Mesenchymal stem cell (in vitro differentiated cells and primary cell): ENCODE data around the gene TDRD1.

Experiments used
- DNase-seq: peaks from one replicate; pipeline ENCODE4 v3.0.0-alpha.2; 2013
- H2AFZ ChIP-seq: one replicate; pipeline ENCODE4 v1.6.1; 2013; ENCODE audit warnings: low read depth, mild to moderate bottlenecking, control low read depth, inconsistent platforms, low read length, moderate library complexity
- H2AK5ac ChIP-seq: 2 replicates; pipeline ENCODE4 v1.6.1; 2013; ENCODE audit warnings: low read length, moderate library complexity, mild to moderate bottlenecking, inconsistent platforms; ENCODE audit not compliant: severe bottlenecking
- H2BK120ac ChIP-seq: one replicate; pipeline ENCODE4 v1.6.1; 2013; ENCODE audit warnings: low read depth, mild to moderate bottlenecking, inconsistent platforms, low read length, moderate library complexity
- H2BK12ac ChIP-seq, 2 experiments: one replicate each; pipeline ENCODE4 v1.6.1; 2013; ENCODE audit warnings: inconsistent platforms in 2 of 2, low read length in 2 of 2, mild to moderate bottlenecking in 2 of 2, moderate library complexity in 2 of 2, control low read depth in 1 of 2
- H2BK15ac ChIP-seq: one replicate; pipeline ENCODE4 v1.6.1; 2013; ENCODE audit warnings: mild to moderate bottlenecking, low read depth, inconsistent platforms; ENCODE audit not compliant: poor library complexity, severe bottlenecking
- H2BK5ac ChIP-seq: 2 replicates; pipeline ENCODE4 v1.6.1; 2013; ENCODE audit warnings: low read depth, mild to moderate bottlenecking, low read length, control low read depth, inconsistent platforms; ENCODE audit not compliant: poor library complexity, severe bottlenecking
- H3K14ac ChIP-seq, 2 experiments: one replicate each; pipeline ENCODE4 v1.6.1; 2013; ENCODE audit warnings: inconsistent platforms in 2 of 2, low read length in 2 of 2, control low read depth in 1 of 2, mild to moderate bottlenecking in 1 of 2, moderate library complexity in 1 of 2
- H3K18ac ChIP-seq, 2 experiments: one replicate each; pipeline ENCODE4 v1.6.1; 2013; ENCODE audit warnings: inconsistent platforms in 2 of 2, low read length in 2 of 2, control low read depth in 1 of 2, low read depth in 1 of 2, mild to moderate bottlenecking in 1 of 2
- H3K23ac ChIP-seq, 2 experiments: one replicate each; pipeline ENCODE4 v1.6.1; 2013; ENCODE audit warnings: inconsistent platforms in 2 of 2, low read length in 2 of 2, mild to moderate bottlenecking in 2 of 2, moderate library complexity in 2 of 2, control low read depth in 1 of 2
- H3K27ac ChIP-seq: 2 replicates; pipeline ENCODE4 v1.5.1; 2013; ENCODE audit warnings: mild to moderate bottlenecking, moderate library complexity, low read length, control low read depth, inconsistent platforms; ENCODE audit not compliant: poor library complexity, severe bottlenecking
- H3K27me3 ChIP-seq, 2 experiments: 2 replicates each; pipeline versions ENCODE4 v1.6.1 to v1.7.0; 2013; ENCODE audit warnings: low read length in 2 of 2, mild to moderate bottlenecking in 2 of 2, moderate library complexity in 2 of 2, control low read depth in 1 of 2, inconsistent platforms in 1 of 2; ENCODE audit not compliant: control insufficient read depth in 1 of 2, insufficient read depth in 1 of 2
- H3K36me3 ChIP-seq, 2 experiments: 2 replicates each; pipeline versions ENCODE4 v1.6.1 to v1.7.0; 2013; ENCODE audit warnings: low read length in 2 of 2, control low read depth in 1 of 2, inconsistent platforms in 1 of 2, low read depth in 1 of 2, mild to moderate bottlenecking in 1 of 2; ENCODE audit not compliant: insufficient read depth in 2 of 2, control insufficient read depth in 1 of 2
- H3K4ac ChIP-seq, 2 experiments: one replicate each; pipeline ENCODE4 v1.6.1; 2013; ENCODE audit warnings: inconsistent platforms in 2 of 2, low read length in 2 of 2, mild to moderate bottlenecking in 2 of 2, moderate library complexity in 2 of 2, control low read depth in 1 of 2, low read depth in 1 of 2
- H3K4me1 ChIP-seq: 2 replicates; pipeline ENCODE4 v1.6.1; 2013; ENCODE audit warnings: low read depth, low read length, control low read depth; ENCODE audit not compliant: control insufficient read depth, insufficient read depth
- H3K4me2 ChIP-seq: 2 replicates; pipeline ENCODE4 v1.6.1; 2013; ENCODE audit warnings: low read length, mild to moderate bottlenecking, inconsistent platforms; ENCODE audit not compliant: poor library complexity, severe bottlenecking
- H3K4me3 ChIP-seq, 2 experiments: 2 replicates each; pipeline versions ENCODE4 v1.5.1 to v1.7.0; 2013; ENCODE audit warnings: low read length in 2 of 2, mild to moderate bottlenecking in 2 of 2, control low read depth in 1 of 2, low read depth in 1 of 2; ENCODE audit not compliant: insufficient read depth in 1 of 2
- H3K79me1 ChIP-seq: replicated peaks from 2 replicates; pipeline ENCODE4 v1.6.1; 2013; ENCODE audit warnings: mild to moderate bottlenecking, control low read depth, low read length, inconsistent platforms; ENCODE audit not compliant: poor library complexity, severe bottlenecking
- H3K9ac ChIP-seq: 2 replicates; pipeline ENCODE4 v1.7.0; 2013; ENCODE audit warnings: mild to moderate bottlenecking, low read length, moderate library complexity
- H3K9me3 ChIP-seq: 2 replicates; pipeline ENCODE4 v1.7.0; 2013; ENCODE audit warnings: mild to moderate bottlenecking, low read length; ENCODE audit not compliant: control insufficient read depth
- H4K8ac ChIP-seq: one replicate; pipeline ENCODE4 v1.6.1; 2013; ENCODE audit warnings: inconsistent platforms, mild to moderate bottlenecking, low read length, moderate library complexity
- H4K91ac ChIP-seq: one replicate; pipeline ENCODE4 v1.6.1; 2013; ENCODE audit warnings: mild to moderate bottlenecking, low read length, inconsistent platforms
- whole genome bisulfite sequencing: methylation state at CpG from one replicate; pipeline ENCODE4 v1.1.7; 2013; ENCODE audit warnings: mixed read lengths; 5-methylcytosine and 5-hydroxymethylcytosine counted together

TDRD1 gene

GRCh38 chr10:114168450-114169009 lies 10.6 kb upstream of the TDRD1 start:
- Histone ChIP-seq H3K14ac (no peak overlapping the region), H3K36me3 (peaks cover 0 to 4% of the 10 kb centered on the region in 2 experiments), H2AK5ac (no peak overlapping the region), H3K79me1 (peaks cover 5% of the 10 kb centered on the region), H3K4me3 (no peak overlapping the region), H3K27me3 (no peaks in the 10 kb centered on the region), H4K8ac (no peak overlapping the region), H2AFZ (no peak overlapping the region), H3K18ac (no peak overlapping the region), H3K23ac (no peak overlapping the region), H2BK120ac (no peak overlapping the region), H2BK15ac (no peak overlapping the region), H3K4ac (no peak overlapping the region), H2BK12ac (no peak overlapping the region), H3K4me2 (no peak overlapping the region), H3K9ac (no peak overlapping the region), H3K9me3 (peaks cover 6% of the 10 kb centered on the region), H4K91ac (no peak overlapping the region), H3K4me1 (no peaks in the 10 kb centered on the region), H3K27ac (no peak overlapping the region), H2BK5ac (no peak overlapping the region)
- DNase-seq = no peak
- 96% methylated on average over 3 of the region's 3 CpGs for WGBS

GRCh38 chr10:114172216-114172615 lies 6.9 kb upstream of the TDRD1 start:
- no peak overlapping the region for H3K23ac ChIP-seq
- H3K36me3 ChIP-seq = peaks cover 0 to 3% of the 10 kb centered on the region in 2 experiments
- WGBS = no CpG with 5 or more reads among the region's 1 CpG
- no peak overlapping the region for H2BK15ac ChIP-seq
- no peak overlapping the region for H2BK120ac ChIP-seq
- H2BK5ac ChIP-seq = no peak overlapping the region
- H2AFZ ChIP-seq = no peak overlapping the region
- no peak overlapping the region for H4K8ac ChIP-seq
- H3K9me3 ChIP-seq = peaks cover 6% of the 10 kb centered on the region
- no peak overlapping the region for H3K14ac ChIP-seq
- no peak overlapping the region for H2AK5ac ChIP-seq
- peaks cover 5% of the 10 kb centered on the region for H3K79me1 ChIP-seq
- H3K4me1 ChIP-seq = peaks cover 2% of the 10 kb centered on the region
- H2BK12ac ChIP-seq = no peak overlapping the region
- H3K4ac ChIP-seq = no peak overlapping the region
- peak; percentile 63 for DNase-seq
- H3K27me3 ChIP-seq = no peaks in the 10 kb centered on the region
- H3K27ac ChIP-seq = no peak overlapping the region
- H3K4me3 ChIP-seq = peak overlapping the region in 1 of 2 experiments; percentile 96
- peak overlapping the region; percentile 49 for H3K4me2 ChIP-seq
- H4K91ac ChIP-seq = no peak overlapping the region
- peak overlapping the region; percentile 97 for H3K9ac ChIP-seq
- no peak overlapping the region for H3K18ac ChIP-seq

- Histone ChIP-seq H3K27ac (no peak overlapping the region), H2BK120ac (no peak overlapping the region), H3K4ac (peak overlapping the region; percentile 99 to 100), H2AFZ (no peak overlapping the region), H2BK12ac (no peak overlapping the region), H3K79me1 (peaks cover 5% of the 10 kb centered on the region), H3K9me3 (peaks cover 6% of the 10 kb centered on the region), H3K27me3 (no peaks in the 10 kb centered on the region), H2BK5ac (no peak overlapping the region), H2AK5ac (no peak overlapping the region), H3K23ac (no peak overlapping the region), H4K91ac (no peak overlapping the region), H3K18ac (peak overlapping the region in 1 of 2 experiments; percentile 100), H3K4me2 (peak overlapping the region; percentile 72), H3K4me3 (peak overlapping the region in 1 of 2 experiments; percentile 96), H2BK15ac (no peak overlapping the region), H3K14ac (peak overlapping the region in 1 of 2 experiments; percentile 100), H3K9ac (peak overlapping the region; percentile 97), H4K8ac (no peak overlapping the region), H3K36me3 (no peaks in the 10 kb centered on the region), H3K4me1 (peaks cover 2% of the 10 kb centered on the region)
- peak; percentile 31 for DNase-seq
- 67% methylated on average over 4 of the region's 9 CpGs for WGBS
Measured at GRCh38 chr10:114172776-114173602, 6.2 kb upstream of the TDRD1 start.

GRCh38 chr10:114173603-114173920 lies 5.6 kb upstream of the TDRD1 start:
- peak overlapping the region; percentile 100 for H4K91ac ChIP-seq
- H4K8ac ChIP-seq = peak overlapping the region; percentile 97
- H3K23ac ChIP-seq = peak overlapping the region; percentile 98 to 100
- 4% methylated on average over 16 of the region's 23 CpGs for WGBS
- H3K27me3 ChIP-seq = no peaks in the 10 kb centered on the region
- peak overlapping the region; percentile 72 to 87 for H2BK12ac ChIP-seq
- peak overlapping the region; percentile 72 for H3K4me2 ChIP-seq
- DNase-seq = peak; percentile 28
- H3K36me3 ChIP-seq = no peaks in the 10 kb centered on the region
- peak overlapping the region; percentile 38 for H2AK5ac ChIP-seq
- peak overlapping the region; percentile 99 for H2AFZ ChIP-seq
- peak overlapping the region; percentile 100 for H2BK15ac ChIP-seq
- H3K4ac ChIP-seq = peak overlapping the region; percentile 99 to 100
- peak overlapping the region; percentile 65 for H2BK120ac ChIP-seq
- peak overlapping the region; percentile 97 for H3K9ac ChIP-seq
- H3K18ac ChIP-seq = peak overlapping the region; percentile 92 to 100
- H3K14ac ChIP-seq = peak overlapping the region in 1 of 2 experiments; percentile 100
- H3K27ac ChIP-seq = peak overlapping the region; percentile 30
- peak overlapping the region; percentile 96 to 100 for H3K4me3 ChIP-seq
- H2BK5ac ChIP-seq = peak overlapping the region; percentile 79
- H3K79me1 ChIP-seq = peaks cover 3% of the 10 kb centered on the region
- H3K9me3 ChIP-seq = peaks cover 2% of the 10 kb centered on the region
- H3K4me1 ChIP-seq = peaks cover 2% of the 10 kb centered on the region
